ENCODE data around the gene CHST1. TPM values are rescaled to one million over a fixed set of nuclear protein-coding genes. Genes with fewer than 3 reads are reported as not detected.

CHST1 gene
- total RNA-seq, 1 donor from 2014 or later = 2.6 TPM

DNA sequence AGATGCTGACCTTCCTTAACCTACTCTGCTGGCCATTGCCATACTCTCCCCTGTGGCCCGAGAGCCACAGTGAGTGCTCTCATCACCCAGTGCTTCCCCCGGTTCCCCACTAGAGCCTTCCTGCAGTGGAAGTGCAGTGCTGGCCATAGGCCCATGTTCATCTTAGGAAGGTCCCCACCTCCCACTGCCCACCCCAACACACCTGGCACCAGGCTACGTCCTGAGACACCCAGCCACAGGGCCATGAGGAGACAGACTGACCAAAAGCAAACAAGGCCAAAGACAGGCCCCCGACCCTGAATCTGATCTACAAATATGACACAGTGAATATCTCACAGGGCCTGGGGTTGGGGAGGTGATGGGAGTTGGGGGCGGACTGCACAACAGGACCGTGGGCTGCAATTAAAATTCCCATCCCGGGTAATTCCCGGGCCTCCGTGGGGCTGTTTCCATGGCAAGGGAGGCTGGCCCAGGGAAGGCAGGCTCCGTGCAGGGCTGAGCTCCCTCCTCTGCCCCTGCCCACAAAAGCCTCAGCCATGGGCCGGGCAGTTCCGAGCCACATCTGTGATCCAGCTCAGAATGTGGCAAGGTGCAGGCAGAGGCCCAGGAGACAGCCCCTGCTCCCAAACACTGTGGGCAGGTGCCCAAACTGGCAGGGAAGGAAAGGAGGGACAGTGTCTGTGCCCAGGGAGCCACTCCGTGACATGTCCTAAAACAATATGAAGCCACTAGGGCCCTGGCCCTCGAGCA is 5.1 kb upstream of the CHST1 start:
- no peaks in the 10 kb centered on the region for H3K4me1 ChIP-seq (ENCODE audit: insufficient read depth, low read length)
- peaks cover 13% of the 10 kb centered on the region for H3K27me3 ChIP-seq (ENCODE audit: insufficient read depth, low read length)
- no peak overlapping the region for H2AFZ ChIP-seq (ENCODE audit: low read depth, low read length)
- no peak for TF ChIP-seq EZH2 (IDR thresholded peaks at IDR 0.05; ENCODE audit: insufficient read depth, low read length)
- TF ChIP-seq, protein P1, sequence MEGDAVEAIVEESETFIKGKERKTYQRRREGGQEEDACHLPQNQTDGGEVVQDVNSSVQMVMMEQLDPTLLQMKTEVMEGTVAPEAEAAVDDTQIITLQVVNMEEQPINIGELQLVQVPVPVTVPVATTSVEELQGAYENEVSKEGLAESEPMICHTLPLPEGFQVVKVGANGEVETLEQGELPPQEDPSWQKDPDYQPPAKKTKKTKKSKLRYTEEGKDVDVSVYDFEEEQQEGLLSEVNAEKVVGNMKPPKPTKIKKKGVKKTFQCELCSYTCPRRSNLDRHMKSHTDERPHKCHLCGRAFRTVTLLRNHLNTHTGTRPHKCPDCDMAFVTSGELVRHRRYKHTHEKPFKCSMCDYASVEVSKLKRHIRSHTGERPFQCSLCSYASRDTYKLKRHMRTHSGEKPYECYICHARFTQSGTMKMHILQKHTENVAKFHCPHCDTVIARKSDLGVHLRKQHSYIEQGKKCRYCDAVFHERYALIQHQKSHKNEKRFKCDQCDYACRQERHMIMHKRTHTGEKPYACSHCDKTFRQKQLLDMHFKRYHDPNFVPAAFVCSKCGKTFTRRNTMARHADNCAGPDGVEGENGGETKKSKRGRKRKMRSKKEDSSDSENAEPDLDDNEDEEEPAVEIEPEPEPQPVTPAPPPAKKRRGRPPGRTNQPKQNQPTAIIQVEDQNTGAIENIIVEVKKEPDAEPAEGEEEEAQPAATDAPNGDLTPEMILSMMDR (IDR thresholded peaks at IDR 0.05; ENCODE audit: insufficient read depth, low read depth, low read length) = no peak
- H3K4me2 ChIP-seq (ENCODE audit: low read length) = no peak overlapping the region
- no peaks in the 10 kb centered on the region for H3K36me3 ChIP-seq (ENCODE audit: insufficient read depth, low read length)
- H3K9ac ChIP-seq (ENCODE audit: low read length) = no peak overlapping the region
- H3K27me3 Mint-ChIP-seq (ENCODE audit: low read depth, unreplicated experiment) = peaks cover 75% of the 10 kb centered on the region
- H4K20me1 ChIP-seq (ENCODE audit: insufficient read depth, low read length) = peaks cover 5% of the 10 kb centered on the region
- H3K4me1 Mint-ChIP-seq (ENCODE audit: low read depth, unreplicated experiment) = no peaks in the 10 kb centered on the region
- no peak overlapping the region for H3K4me3 ChIP-seq (ENCODE audit: insufficient read depth, low read depth, low read length)
- H3K9me3 ChIP-seq (ENCODE audit: insufficient read depth, low read depth, low read length) = no peaks in the 10 kb centered on the region
- no peaks in the 10 kb centered on the region for H3K79me2 ChIP-seq (ENCODE audit: insufficient read depth, low read length)
- H3K9me3 Mint-ChIP-seq (ENCODE audit: unreplicated experiment) = no peaks in the 10 kb centered on the region
- no peak overlapping the region for H3K4me3 Mint-ChIP-seq (ENCODE audit: unreplicated experiment)
- H3K27ac ChIP-seq (ENCODE audit: low read depth, low read length) = no peak overlapping the region
- H3K36me3 Mint-ChIP-seq (ENCODE audit: low read depth, unreplicated experiment) = peaks cover 2% of the 10 kb centered on the region
- FAIRE-seq = no peak
- no peak overlapping the region for H3K27ac Mint-ChIP-seq (ENCODE audit: unreplicated experiment)
- DNase-seq (ENCODE audit: low read depth) = no peak

DNA sequence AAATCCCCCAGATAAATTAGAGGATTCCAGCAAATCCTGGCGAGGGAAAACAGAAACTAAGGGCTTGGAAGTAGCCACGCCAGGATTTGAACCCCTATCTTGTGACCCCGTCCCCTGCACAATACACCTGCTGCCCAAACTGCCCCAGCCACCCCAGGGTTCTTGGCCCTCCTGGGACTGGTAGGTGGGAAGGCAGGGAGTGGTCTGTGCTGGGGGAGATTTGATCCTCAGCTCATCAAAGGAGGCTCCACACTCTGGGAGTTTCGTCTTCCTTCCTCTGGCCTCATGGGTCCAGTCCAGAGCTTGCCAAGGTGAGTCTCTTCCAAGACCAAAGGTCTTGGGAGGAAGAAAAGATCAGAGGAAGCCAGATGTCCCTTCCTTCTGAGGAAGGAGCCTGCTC is 4.5 kb upstream of the CHST1 start:
- H3K4me3 ChIP-seq (ENCODE audit: insufficient read depth, low read depth, low read length) = no peak overlapping the region
- no peaks in the 10 kb centered on the region for H3K4me1 ChIP-seq (ENCODE audit: insufficient read depth, low read length)
- H3K27ac Mint-ChIP-seq (ENCODE audit: unreplicated experiment) = no peak overlapping the region
- H3K27me3 Mint-ChIP-seq (ENCODE audit: low read depth, unreplicated experiment) = peaks cover 69% of the 10 kb centered on the region
- peaks cover 13% of the 10 kb centered on the region for H3K27me3 ChIP-seq (ENCODE audit: insufficient read depth, low read length)
- no peaks in the 10 kb centered on the region for H3K79me2 ChIP-seq (ENCODE audit: insufficient read depth, low read length)
- no peaks in the 10 kb centered on the region for H3K9me3 ChIP-seq (ENCODE audit: insufficient read depth, low read depth, low read length)
- H3K36me3 ChIP-seq (ENCODE audit: insufficient read depth, low read length) = no peaks in the 10 kb centered on the region
- FAIRE-seq (no peak), DNase-seq (ENCODE audit: low read depth) (no peak)
- no peaks in the 10 kb centered on the region for H3K9me3 Mint-ChIP-seq (ENCODE audit: unreplicated experiment)
- no peaks in the 10 kb centered on the region for H3K4me1 Mint-ChIP-seq (ENCODE audit: low read depth, unreplicated experiment)
- no peak overlapping the region for H3K4me2 ChIP-seq (ENCODE audit: low read length)
- no peaks in the 10 kb centered on the region for H3K36me3 Mint-ChIP-seq (ENCODE audit: low read depth, unreplicated experiment)
- no peak for TF ChIP-seq EZH2 (IDR thresholded peaks at IDR 0.05; ENCODE audit: insufficient read depth, low read length)
- TF ChIP-seq, protein P1 (IDR thresholded peaks at IDR 0.05; ENCODE audit: insufficient read depth, low read depth, low read length) = no peak
- no peak overlapping the region for H3K4me3 Mint-ChIP-seq (ENCODE audit: unreplicated experiment)
- peaks cover 5% of the 10 kb centered on the region for H4K20me1 ChIP-seq (ENCODE audit: insufficient read depth, low read length)
- no peak overlapping the region for H3K27ac ChIP-seq (ENCODE audit: low read depth, low read length)
- no peak overlapping the region for H3K9ac ChIP-seq (ENCODE audit: low read length)
- no peak overlapping the region for H2AFZ ChIP-seq (ENCODE audit: low read depth, low read length)

DNA sequence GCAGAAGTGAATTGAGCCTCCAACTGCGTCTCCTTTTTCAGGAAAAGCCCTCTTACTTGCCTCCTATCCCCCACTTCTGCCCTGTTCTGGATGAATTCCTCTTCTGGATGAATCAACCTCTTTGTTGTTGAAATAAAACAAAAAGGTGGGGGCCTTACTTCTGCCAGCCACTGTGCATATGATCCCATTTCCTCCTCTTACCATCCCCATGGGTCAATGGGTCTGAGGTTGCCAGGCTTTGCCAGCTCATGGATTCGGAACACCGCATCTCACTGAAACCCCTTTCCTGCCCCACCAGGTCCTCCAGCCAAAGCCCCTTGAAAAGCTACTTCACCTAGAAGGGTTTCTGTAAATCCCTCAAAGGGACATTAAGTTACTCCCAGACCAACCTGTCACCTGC is 3.7 kb upstream of the CHST1 start:
- Histone ChIP-seq H4K20me1 (ENCODE audit: insufficient read depth, low read length) (peaks cover 5% of the 10 kb centered on the region), H3K27me3 (ENCODE audit: insufficient read depth, low read length) (peaks cover 15% of the 10 kb centered on the region), H3K9me3 (ENCODE audit: insufficient read depth, low read depth, low read length) (no peaks in the 10 kb centered on the region), H3K4me1 (ENCODE audit: insufficient read depth, low read length) (peaks cover 6% of the 10 kb centered on the region), H3K79me2 (ENCODE audit: insufficient read depth, low read length) (no peaks in the 10 kb centered on the region), H2AFZ (ENCODE audit: low read depth, low read length) (no peak overlapping the region), H3K27ac (ENCODE audit: low read depth, low read length) (no peak overlapping the region), H3K36me3 (ENCODE audit: insufficient read depth, low read length) (no peaks in the 10 kb centered on the region), H3K4me3 (ENCODE audit: insufficient read depth, low read depth, low read length) (no peak overlapping the region), H3K4me2 (ENCODE audit: low read length) (no peak overlapping the region), H3K9ac (ENCODE audit: low read length) (no peak overlapping the region)
- FAIRE-seq = no peak
- no peaks in the 10 kb centered on the region for H3K4me1 Mint-ChIP-seq (ENCODE audit: low read depth, unreplicated experiment)
- H3K27ac Mint-ChIP-seq (ENCODE audit: unreplicated experiment) = no peak overlapping the region
- no peak for DNase-seq (ENCODE audit: low read depth)
- H3K27me3 Mint-ChIP-seq (ENCODE audit: low read depth, unreplicated experiment) = peaks cover 68% of the 10 kb centered on the region
- H3K4me3 Mint-ChIP-seq (ENCODE audit: unreplicated experiment) = no peak overlapping the region
- no peaks in the 10 kb centered on the region for H3K9me3 Mint-ChIP-seq (ENCODE audit: unreplicated experiment)
- H3K36me3 Mint-ChIP-seq (ENCODE audit: low read depth, unreplicated experiment) = no peaks in the 10 kb centered on the region
- no peak for TF ChIP-seq EZH2 (IDR thresholded peaks at IDR 0.05; ENCODE audit: insufficient read depth, low read length)
- TF ChIP-seq, protein P1 (IDR thresholded peaks at IDR 0.05; ENCODE audit: insufficient read depth, low read depth, low read length) = no peak

All from astrocyte (in vitro differentiated cells and primary cell).